GM18907 (cell line): Measurements from ENCODE around the gene DND1.
A peak's percentile ranks its signal among the peaks of the same experiment; 100 is the strongest.
"Not testable (repeated sequence)": the region's sequence is repeated elsewhere in the genome, so short reads cannot be mapped to it uniquely, and the experiment has no call there.

ENCODE experiments used
- ATAC-seq: cut with Tn5 transposase; IDR thresholded peaks from one replicate; pipeline ENCODE4 v1.9.1; 2021; ENCODE audit warnings: mild to moderate bottlenecking, moderate library complexity; ENCODE audit not compliant: unreplicated experiment

Gene DND1

GRCh38 chr5:140672455-140673186 lies 755 bp downstream of the DND1 start:
- ATAC-seq, result no peak

- no peak for ATAC-seq
These were observed 1.8 kb downstream of the DND1 start for GRCh38 chr5:140671472-140672125.

- ATAC-seq, result not testable (repeated sequence)
These were observed 2.3 kb downstream of the DND1 start for GRCh38 chr5:140671035-140671434.

- peak; percentile 97 for ATAC-seq
These were observed 8.8 kb downstream of the DND1 start, which contains the start of gene WDR55 for GRCh38 chr5:140664359-140665119. WDR55 (plus strand) TSS chr5:140664904; CDS start chr5:140664913, 9 bp downstream.

- no peak for ATAC-seq
These were observed 9.4 kb downstream of the DND1 start for GRCh38 chr5:140664030-140664358.

- not testable (repeated sequence) for ATAC-seq
These were observed 13.0 kb downstream of the DND1 start for GRCh38 chr5:140660371-140660770.

- ATAC-seq, result no peak
These were observed 14.5 kb downstream of the DND1 start for GRCh38 chr5:140658870-140659269.

- no peak for ATAC-seq
These were observed 26.3 kb downstream of the DND1 start for GRCh38 chr5:140647042-140647419.

- no peak for ATAC-seq
These were observed 30.7 kb downstream of the DND1 start for GRCh38 chr5:140642718-140643117.

GRCh38 chr5:140641716-140642115 lies 31.7 kb downstream of the DND1 start:
- ATAC-seq, result no peak

- peak; percentile 93 for ATAC-seq
These were observed 34.0 kb downstream of the DND1 start, which contains the start of gene TMCO6 for GRCh38 chr5:140639148-140639981. TMCO6 (plus strand) TSS chr5:140639451; CDS start chr5:140639528, 77 bp downstream.

GRCh38 chr5:140638898-140639147 lies 34.6 kb downstream of the DND1 start:
- ATAC-seq, result not testable (repeated sequence)

- ATAC-seq, result no peak
These were observed 35.8 kb downstream of the DND1 start for GRCh38 chr5:140637371-140638100.

- no peak for ATAC-seq
These were observed 37.8 kb downstream of the DND1 start for GRCh38 chr5:140635291-140636257.

GRCh38 chr5:140634103-140634502 lies 39.3 kb downstream of the DND1 start:
- no peak for ATAC-seq

GRCh38 chr5:140633501-140633900 lies 39.9 kb downstream of the DND1 start:
- ATAC-seq, result no peak

GRCh38 chr5:140633021-140633471 lies 40.3 kb downstream of the DND1 start, which contains the start of gene CD14:
CD14 (minus strand) TSS chr5:140633175; CDS start chr5:140633071, 104 bp downstream.
- peak; percentile 9 for ATAC-seq

GRCh38 chr5:140632366-140633020 lies 40.9 kb downstream of the DND1 start:
- ATAC-seq, result peak; percentile 64
